Measurements from ENCODE around the gene ARF4. TPM values are rescaled to one million over a fixed set of nuclear protein-coding genes. Genes with fewer than 3 reads are reported as not detected.

The ARF4 gene
- total RNA-seq, 1 donor from 2014 or later, result 471 TPM

DNA sequence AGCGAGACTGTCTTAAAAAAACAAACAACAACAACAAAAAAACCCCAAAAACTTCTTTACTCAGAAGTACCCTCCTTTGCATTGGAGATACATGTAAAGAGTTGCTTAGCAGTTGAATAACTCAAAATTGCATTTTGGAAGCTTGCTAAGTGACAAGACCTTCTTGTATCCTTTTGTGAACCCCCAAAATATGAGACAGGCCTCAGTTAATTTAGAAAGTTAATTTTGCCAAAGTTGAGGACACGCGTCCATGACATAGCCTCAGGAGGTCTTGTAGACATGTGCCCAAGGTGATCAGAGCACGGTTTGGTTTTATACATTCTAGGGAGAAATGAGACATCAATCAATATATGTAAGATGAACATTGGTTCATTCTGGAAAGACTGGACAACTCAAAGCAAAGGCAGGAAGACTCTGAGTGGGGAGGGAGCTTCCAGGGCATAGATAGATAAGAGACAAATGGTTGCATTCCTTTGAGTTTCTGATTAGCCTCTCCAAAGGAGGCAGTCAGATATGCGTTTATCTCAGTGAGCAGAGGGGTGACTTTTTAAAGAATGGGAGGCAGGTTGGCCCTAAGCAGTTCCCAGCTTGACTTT, 1.7 kb upstream of the ARF4 start:
- H3K9ac ChIP-seq (ENCODE audit: low read length), result peak overlapping the region; percentile 93
- H3K27ac ChIP-seq (ENCODE audit: low read depth, low read length), result peak overlapping the region; percentile 96

DNA sequence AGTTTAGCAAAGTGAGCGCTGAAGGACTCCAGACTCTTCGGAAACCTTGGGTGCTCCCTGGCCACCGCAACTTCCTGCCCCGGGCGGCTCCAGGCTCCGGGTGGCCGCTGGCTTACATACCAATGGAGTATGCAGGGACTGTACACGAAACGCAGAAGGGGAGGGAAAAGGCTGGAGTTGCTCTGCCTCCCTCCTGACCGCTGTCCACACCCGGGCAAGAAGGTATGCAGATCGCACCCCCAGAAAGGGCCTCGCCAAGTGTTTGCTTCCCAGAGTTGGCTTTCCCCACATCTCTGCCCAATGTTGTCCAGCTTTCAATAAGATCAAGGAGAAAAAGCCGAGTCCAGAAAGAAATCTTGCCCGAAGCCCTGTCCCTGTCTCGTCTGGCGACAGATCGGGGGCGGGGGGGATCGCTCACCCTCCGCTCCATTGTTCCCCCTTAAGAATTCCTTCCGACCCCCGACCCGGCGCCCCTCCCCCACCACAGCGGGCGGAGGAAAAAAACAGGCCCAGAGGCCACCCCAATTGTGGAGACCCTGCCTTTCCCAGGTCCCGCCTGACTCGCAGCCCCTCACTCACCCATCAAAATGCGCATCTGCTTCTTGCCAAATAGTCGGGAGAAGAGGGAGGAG, 533 bp downstream of the ARF4 start:
- TF ChIP-seq, protein P1, sequence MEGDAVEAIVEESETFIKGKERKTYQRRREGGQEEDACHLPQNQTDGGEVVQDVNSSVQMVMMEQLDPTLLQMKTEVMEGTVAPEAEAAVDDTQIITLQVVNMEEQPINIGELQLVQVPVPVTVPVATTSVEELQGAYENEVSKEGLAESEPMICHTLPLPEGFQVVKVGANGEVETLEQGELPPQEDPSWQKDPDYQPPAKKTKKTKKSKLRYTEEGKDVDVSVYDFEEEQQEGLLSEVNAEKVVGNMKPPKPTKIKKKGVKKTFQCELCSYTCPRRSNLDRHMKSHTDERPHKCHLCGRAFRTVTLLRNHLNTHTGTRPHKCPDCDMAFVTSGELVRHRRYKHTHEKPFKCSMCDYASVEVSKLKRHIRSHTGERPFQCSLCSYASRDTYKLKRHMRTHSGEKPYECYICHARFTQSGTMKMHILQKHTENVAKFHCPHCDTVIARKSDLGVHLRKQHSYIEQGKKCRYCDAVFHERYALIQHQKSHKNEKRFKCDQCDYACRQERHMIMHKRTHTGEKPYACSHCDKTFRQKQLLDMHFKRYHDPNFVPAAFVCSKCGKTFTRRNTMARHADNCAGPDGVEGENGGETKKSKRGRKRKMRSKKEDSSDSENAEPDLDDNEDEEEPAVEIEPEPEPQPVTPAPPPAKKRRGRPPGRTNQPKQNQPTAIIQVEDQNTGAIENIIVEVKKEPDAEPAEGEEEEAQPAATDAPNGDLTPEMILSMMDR (IDR thresholded peaks at IDR 0.05; ENCODE audit: insufficient read depth, low read depth, low read length), result no peak
- TF ChIP-seq EZH2 (IDR thresholded peaks at IDR 0.05; ENCODE audit: insufficient read depth, low read length), result no peak
- peak overlapping the region; percentile 93 for H3K4me3 Mint-ChIP-seq (ENCODE audit: unreplicated experiment)
- FAIRE-seq, result no peak
- no peaks in the 10 kb centered on the region for H3K27me3 ChIP-seq (ENCODE audit: insufficient read depth, low read length)
- peaks cover 65% of the 10 kb centered on the region for H3K79me2 ChIP-seq (ENCODE audit: insufficient read depth, low read length)
- H3K27ac Mint-ChIP-seq (ENCODE audit: unreplicated experiment), result peak overlapping the region; percentile 99
- H3K27me3 Mint-ChIP-seq (ENCODE audit: low read depth, unreplicated experiment), result no peaks in the 10 kb centered on the region
- peaks cover 17% of the 10 kb centered on the region for H3K4me1 Mint-ChIP-seq (ENCODE audit: low read depth, unreplicated experiment)
- peaks cover 30% of the 10 kb centered on the region for H3K4me1 ChIP-seq (ENCODE audit: insufficient read depth, low read length)
- H3K36me3 ChIP-seq (ENCODE audit: insufficient read depth, low read length), result peaks cover 9% of the 10 kb centered on the region
- H3K4me2 ChIP-seq (ENCODE audit: low read length), result peak overlapping the region; percentile 83
- H3K27ac ChIP-seq (ENCODE audit: low read depth, low read length), result peak overlapping the region; percentile 100
- no peaks in the 10 kb centered on the region for H3K9me3 Mint-ChIP-seq (ENCODE audit: unreplicated experiment)
- H3K9ac ChIP-seq (ENCODE audit: low read length), result peak overlapping the region; percentile 100
- H3K36me3 Mint-ChIP-seq (ENCODE audit: low read depth, unreplicated experiment), result peaks cover 8% of the 10 kb centered on the region
- H4K20me1 ChIP-seq (ENCODE audit: insufficient read depth, low read length), result peaks cover 51% of the 10 kb centered on the region
- H3K9me3 ChIP-seq (ENCODE audit: insufficient read depth, low read depth, low read length), result no peaks in the 10 kb centered on the region
- DNase-seq (ENCODE audit: low read depth), result peak; percentile 90
- no peak overlapping the region for H2AFZ ChIP-seq (ENCODE audit: low read depth, low read length)
- peak overlapping the region; percentile 98 for H3K4me3 ChIP-seq (ENCODE audit: insufficient read depth, low read depth, low read length)

More for the DNA sequence above, 1.7 kb upstream of the ARF4 start:
- Histone ChIP-seq H2AFZ (ENCODE audit: low read depth, low read length) (no peak overlapping the region), H3K27me3 (ENCODE audit: insufficient read depth, low read length) (no peaks in the 10 kb centered on the region), H3K36me3 (ENCODE audit: insufficient read depth, low read length) (peaks cover 9% of the 10 kb centered on the region), H3K4me2 (ENCODE audit: low read length) (peak overlapping the region; percentile 88), H4K20me1 (ENCODE audit: insufficient read depth, low read length) (peaks cover 29% of the 10 kb centered on the region), H3K79me2 (ENCODE audit: insufficient read depth, low read length) (peaks cover 42% of the 10 kb centered on the region), H3K4me3 (ENCODE audit: insufficient read depth, low read depth, low read length) (peak overlapping the region; percentile 75), H3K9me3 (ENCODE audit: insufficient read depth, low read depth, low read length) (no peaks in the 10 kb centered on the region), H3K4me1 (ENCODE audit: insufficient read depth, low read length) (peaks cover 15% of the 10 kb centered on the region)
- no peak for TF ChIP-seq EZH2 (IDR thresholded peaks at IDR 0.05; ENCODE audit: insufficient read depth, low read length)
- TF ChIP-seq, protein P1 (IDR thresholded peaks at IDR 0.05; ENCODE audit: insufficient read depth, low read depth, low read length), result no peak
- H3K27me3 Mint-ChIP-seq (ENCODE audit: low read depth, unreplicated experiment), result no peaks in the 10 kb centered on the region
- FAIRE-seq (no peak), DNase-seq (ENCODE audit: low read depth) (no peak)
- H3K36me3 Mint-ChIP-seq (ENCODE audit: low read depth, unreplicated experiment), result peaks cover 2% of the 10 kb centered on the region
- peak overlapping the region; percentile 93 for H3K4me3 Mint-ChIP-seq (ENCODE audit: unreplicated experiment)
- peak overlapping the region; percentile 95 for H3K27ac Mint-ChIP-seq (ENCODE audit: unreplicated experiment)
- no peaks in the 10 kb centered on the region for H3K9me3 Mint-ChIP-seq (ENCODE audit: unreplicated experiment)
- H3K4me1 Mint-ChIP-seq (ENCODE audit: low read depth, unreplicated experiment), result peaks cover 6% of the 10 kb centered on the region

DNA sequence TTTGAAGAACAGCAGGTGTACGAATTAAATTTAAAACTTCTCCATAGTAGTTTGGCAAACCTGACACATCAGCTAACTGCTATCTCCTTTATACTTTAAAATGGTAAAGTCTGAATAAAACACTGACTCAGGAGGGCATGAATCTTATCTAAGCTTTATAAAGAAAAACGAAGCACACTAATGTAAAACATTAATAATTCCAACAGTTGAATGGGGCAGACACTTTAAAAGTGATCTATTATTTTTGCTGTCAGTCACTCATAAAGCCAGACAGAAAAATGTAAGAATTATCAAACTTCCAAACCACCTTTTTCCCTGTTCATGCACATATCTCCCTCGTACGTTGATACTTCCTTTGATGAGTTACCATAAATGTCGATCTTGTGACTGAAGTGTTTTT, 2.6 kb downstream of the ARF4 start:
- peaks cover 22% of the 10 kb centered on the region for H3K4me1 Mint-ChIP-seq (ENCODE audit: low read depth, unreplicated experiment)
- no peaks in the 10 kb centered on the region for H3K9me3 ChIP-seq (ENCODE audit: insufficient read depth, low read depth, low read length)

More for the DNA sequence above, 2.6 kb downstream of the ARF4 start:
- Histone ChIP-seq H3K4me3 (ENCODE audit: insufficient read depth, low read depth, low read length) (peak overlapping the region; percentile 98), H3K27ac (ENCODE audit: low read depth, low read length) (no peak overlapping the region), H4K20me1 (ENCODE audit: insufficient read depth, low read length) (peaks cover 69% of the 10 kb centered on the region), H3K9ac (ENCODE audit: low read length) (peak overlapping the region; percentile 100), H3K36me3 (ENCODE audit: insufficient read depth, low read length) (peaks cover 12% of the 10 kb centered on the region), H2AFZ (ENCODE audit: low read depth, low read length) (no peak overlapping the region), H3K4me1 (ENCODE audit: insufficient read depth, low read length) (peaks cover 30% of the 10 kb centered on the region), H3K27me3 (ENCODE audit: insufficient read depth, low read length) (no peaks in the 10 kb centered on the region), H3K4me2 (ENCODE audit: low read length) (peak overlapping the region; percentile 83), H3K79me2 (ENCODE audit: insufficient read depth, low read length) (peaks cover 84% of the 10 kb centered on the region)
- no peak for TF ChIP-seq EZH2 (IDR thresholded peaks at IDR 0.05; ENCODE audit: insufficient read depth, low read length)
- TF ChIP-seq, protein P1 (IDR thresholded peaks at IDR 0.05; ENCODE audit: insufficient read depth, low read depth, low read length), result no peak
- peak overlapping the region; percentile 93 for H3K4me3 Mint-ChIP-seq (ENCODE audit: unreplicated experiment)
- no peak for FAIRE-seq
- no peak for DNase-seq (ENCODE audit: low read depth)
- peak overlapping the region; percentile 99 for H3K27ac Mint-ChIP-seq (ENCODE audit: unreplicated experiment)
- H3K9me3 Mint-ChIP-seq (ENCODE audit: unreplicated experiment), result no peaks in the 10 kb centered on the region
- peaks cover 8% of the 10 kb centered on the region for H3K36me3 Mint-ChIP-seq (ENCODE audit: low read depth, unreplicated experiment)
- H3K27me3 Mint-ChIP-seq (ENCODE audit: low read depth, unreplicated experiment), result no peaks in the 10 kb centered on the region
